GM12872 (cell line): ENCODE data around the gene CARD14.

Experiments used
- CTCF ChIP-seq: IDR thresholded peaks from 3 replicates; pipeline ENCODE4 v1.5.1; 2011; ENCODE audit warnings: low read depth, mild to moderate bottlenecking, low read length, moderate library complexity; ENCODE audit not compliant: insufficient read depth

Gene CARD14

GRCh38 chr17:80219763-80220053, 49.9 kb downstream of the CARD14 start:
- no peak for TF ChIP-seq CTCF

GRCh38 chr17:80220054-80220735, 50.4 kb downstream of the CARD14 start, which contains the start of the genes SGSH and SLC26A11:
Gene SGSH, minus strand, starts transcription at chr17:80220333. Its CDS starts 20 bp downstream, at chr17:80220313.
Gene SLC26A11, plus strand, starts transcription at chr17:80220427. Its CDS starts 1,134 bp downstream, at chr17:80221561.
- 0 out of 3 replicates have a peak, but pooled peaks have one; percentile 11 for TF ChIP-seq CTCF

GRCh38 chr17:80220736-80221215, 50.9 kb downstream of the CARD14 start:
- TF ChIP-seq CTCF: no peak

- no peak for TF ChIP-seq CTCF
These were observed 51.7 kb downstream of the CARD14 start for GRCh38 chr17:80221351-80222105.

GRCh38 chr17:80222376-80223141, 52.7 kb downstream of the CARD14 start:
- TF ChIP-seq CTCF: no peak

- TF ChIP-seq CTCF: no peak
These were observed 53.4 kb downstream of the CARD14 start for GRCh38 chr17:80223142-80223815.
